CD14-positive monocyte (primary cell): Measurements from ENCODE around the gene ASCC3. TPM values are rescaled to one million over a fixed set of nuclear protein-coding genes. Genes with fewer than 3 reads are reported as not detected.

Experiments
- DNase-seq, 3 donors: peaks; one replicate each; pipeline ENCODE4 v3.0.0-alpha.2; 2011 to 2022
- H2AFZ ChIP-seq: 2 replicates; pipeline ENCODE4 v1.6.0; 2012; ENCODE audit warnings: mild to moderate bottlenecking, low read depth, low read length, inconsistent platforms; ENCODE audit not compliant: insufficient read depth, poor library complexity, severe bottlenecking
- H3K27ac ChIP-seq, 2 donors: 1 replicate in 1 of 2; 2 replicates in 1 of 2; pipeline ENCODE4 v1.5.1; 2012 to 2013; ENCODE audit warnings: low read length in 2 of 2, control low read depth in 1 of 2, inconsistent platforms in 1 of 2, low read depth in 1 of 2, mild to moderate bottlenecking in 1 of 2
- H3K27me3 ChIP-seq, 2 donors: one replicate each; pipeline versions ENCODE4 v1.6.0 to v1.6.1; 2011 to 2013; ENCODE audit warnings: low read length in 2 of 2; ENCODE audit not compliant: control insufficient read depth in 2 of 2, insufficient read depth in 2 of 2
- H3K36me3 ChIP-seq, 2 donors: replicated peaks in 1 of 2; 1 replicate in 1 of 2; 2 replicates in 1 of 2; pipeline versions ENCODE4 v1.5.1 to v1.6.1; 2012 to 2013; ENCODE audit warnings: low read length in 2 of 2, control low read depth in 1 of 2, inconsistent platforms in 1 of 2, mild to moderate bottlenecking in 1 of 2; ENCODE audit not compliant: insufficient read depth in 2 of 2, control insufficient read depth in 1 of 2
- H3K4me1 ChIP-seq, 2 donors: 1 replicate in 1 of 2; 2 replicates in 1 of 2; pipeline versions ENCODE4 v1.5.1 to v1.6.1; 2012 to 2013; ENCODE audit warnings: low read length in 2 of 2, control low read depth in 1 of 2, inconsistent platforms in 1 of 2, mild to moderate bottlenecking in 1 of 2, moderate library complexity in 1 of 2; ENCODE audit not compliant: insufficient read depth in 2 of 2, control insufficient read depth in 1 of 2
- H3K4me2 ChIP-seq: replicated peaks from 2 replicates; pipeline ENCODE3; 2012; ENCODE audit warnings: low read length, moderate library complexity, mild to moderate bottlenecking; ENCODE audit not compliant: poor library complexity, severe bottlenecking; ENCODE audit errors: extremely low read depth
- H3K4me3 ChIP-seq, 3 experiments: fragments of 200-600 bp in 1 of 3; sonication (generic) in 1 of 3; replicated peaks in 1 of 3; 1 replicate in 2 of 3; 2 replicates in 1 of 3; pipeline ENCODE4 v1.5.1; 2011 to 2013; ENCODE audit warnings: low read length in 3 of 3, mild to moderate bottlenecking in 3 of 3, control low read depth in 2 of 3, low read depth in 2 of 3, inconsistent platforms in 1 of 3, moderate library complexity in 1 of 3
- H3K79me2 ChIP-seq: 2 replicates; pipeline ENCODE4 v1.6.0; 2012; ENCODE audit warnings: mild to moderate bottlenecking, control low read depth, inconsistent platforms, low read length, moderate library complexity; ENCODE audit not compliant: insufficient read depth
- H3K9ac ChIP-seq: 2 replicates; pipeline ENCODE4 v1.6.0; 2017; ENCODE audit warnings: low read length, mild to moderate bottlenecking; ENCODE audit not compliant: insufficient read depth, poor library complexity, severe bottlenecking
- H3K9me3 ChIP-seq, 2 donors: replicated peaks in 1 of 2; 1 replicate in 1 of 2; 2 replicates in 1 of 2; pipeline versions ENCODE4 v1.5.1 to v1.6.1; 2012 to 2013; ENCODE audit warnings: low read length in 2 of 2, control low read depth in 1 of 2; ENCODE audit not compliant: control insufficient read depth in 1 of 2, insufficient read depth in 1 of 2
- H4K20me1 ChIP-seq: 2 replicates; pipeline ENCODE4 v1.6.0; 2012; ENCODE audit warnings: mild to moderate bottlenecking, low read length, control low read depth, moderate library complexity; ENCODE audit not compliant: insufficient read depth
- H3K27ac Mint-ChIP-seq, 7 donors: one replicate each; pipeline ENCODE4 v1.8.0; 2020; ENCODE audit warnings: mild to moderate bottlenecking in 7 of 7, mixed read lengths in 7 of 7, moderate library complexity in 6 of 7, inconsistent platforms in 2 of 7
- H3K27me3 Mint-ChIP-seq, 3 donors: one replicate each; pipeline ENCODE4 v1.8.0; 2021 to 2022; ENCODE audit warnings: low read depth in 3 of 3, mild to moderate bottlenecking in 3 of 3, mixed read lengths in 3 of 3, moderate library complexity in 3 of 3, inconsistent platforms in 1 of 3
- H3K36me3 Mint-ChIP-seq, 2 donors: one replicate each; pipeline ENCODE4 v1.8.0; 2020; ENCODE audit warnings: mixed read lengths in 2 of 2, inconsistent platforms in 1 of 2, mild to moderate bottlenecking in 1 of 2
- H3K4me1 Mint-ChIP-seq: one replicate; pipeline ENCODE4 v1.8.0; 2020; ENCODE audit warnings: mild to moderate bottlenecking, mixed read lengths
- H3K4me3 Mint-ChIP-seq, 2 donors: one replicate each; pipeline ENCODE4 v1.8.0; 2020; ENCODE audit warnings: mild to moderate bottlenecking in 2 of 2, mixed read lengths in 2 of 2, moderate library complexity in 1 of 2
- H3K9me3 Mint-ChIP-seq, 7 donors: one replicate each; pipeline ENCODE4 v1.8.0; 2020 to 2022; ENCODE audit warnings: mixed read lengths in 7 of 7, mild to moderate bottlenecking in 6 of 7, moderate library complexity in 6 of 7, inconsistent platforms in 2 of 7
- CTCF ChIP-seq: fragments of 200-600 bp; IDR thresholded peaks from one replicate; pipeline ENCODE4 v1.8.0; 2022; ENCODE audit warnings: antibody characterized with exemption, mild to moderate bottlenecking
- WGBS: methylation state at CpG from one replicate; pipeline ENCODE4 v1.1.5; 2013; ENCODE audit warnings: missing lambda C conversion rate; ENCODE audit not compliant: insufficient coverage; 5-methylcytosine and 5-hydroxymethylcytosine counted together
- intact Hi-C, 2 donors: fragments of 100-400 bp; cut with micrococcal nuclease; formaldehyde crosslinking; loops; one replicate each; pipeline versions ENCODE4 v1.15.0 to v1.15.1; 2023
- polyA plus RNA-seq, 3 donors: library from polyadenylated mRNA; depleted of rRNA in 1 of 3; unstranded in 2 of 3; stranded (reverse) in 1 of 3; fragments of 300-500 nt in 2 of 3; fragments of >200 nt in 1 of 3; fragmentation: Illumina TruSeq in 2 of 3; gene quantifications; 1 replicate in 2 of 3; 2 replicates in 1 of 3; pipeline ENCODE4 v1.2.3, GENCODE V29; 2012 to 2021

Gene ASCC3
- polyA plus RNA-seq, 3 donors, result 6.4 to 12.9 (median 10.6) TPM

- no peak overlapping the region for H3K27ac ChIP-seq
- no peak for TF ChIP-seq CTCF
- Mint-ChIP-seq H3K9me3 (peaks cover 6 to 27% (median 15%) of the 10 kb centered on the region in 7 donors), H3K36me3 (peaks cover 20 to 31% of the 10 kb centered on the region in 2 donors), H3K27me3 (no peaks in the 10 kb centered on the region), H3K4me1 (no peaks in the 10 kb centered on the region), H3K4me3 (no peak overlapping the region), H3K27ac (no peak overlapping the region)
- H3K4me3 ChIP-seq, result no peak overlapping the region
- H3K36me3 ChIP-seq, result no peaks in the 10 kb centered on the region
- 100% methylated on average over 2 of the region's 2 CpGs for WGBS
- H3K4me2 ChIP-seq, result no peak overlapping the region
- no peak overlapping the region for H3K9ac ChIP-seq
- no peaks in the 10 kb centered on the region for H4K20me1 ChIP-seq
- no peaks in the 10 kb centered on the region for H3K79me2 ChIP-seq
- H3K27me3 ChIP-seq, result no peaks in the 10 kb centered on the region
- DNase-seq, result no peak
- H2AFZ ChIP-seq, result no peak overlapping the region
- no peaks in the 10 kb centered on the region for H3K4me1 ChIP-seq
- peaks cover 7 to 12% of the 10 kb centered on the region in 2 donors for H3K9me3 ChIP-seq
- intact Hi-C loops, result no loop called here
Observed at GRCh38 chr6:100701728-100702127, 179.4 kb downstream of the ASCC3 start.

- H3K4me2 ChIP-seq, result no peak overlapping the region
- no peak for TF ChIP-seq CTCF
- intact Hi-C loops, result no loop called here
- H3K4me1 ChIP-seq, result no peaks in the 10 kb centered on the region
- no peak overlapping the region for H2AFZ ChIP-seq
- peaks cover 6 to 27% (median 15%) of the 10 kb centered on the region in 7 donors for H3K9me3 Mint-ChIP-seq
- no peaks in the 10 kb centered on the region for H3K79me2 ChIP-seq
- H3K27ac Mint-ChIP-seq, result no peak overlapping the region
- no peak overlapping the region for H3K4me3 Mint-ChIP-seq
- 95% methylated on average over 2 of the region's 3 CpGs for WGBS
- peaks cover 20 to 31% of the 10 kb centered on the region in 2 donors for H3K36me3 Mint-ChIP-seq
- DNase-seq, result no peak
- no peaks in the 10 kb centered on the region for H3K36me3 ChIP-seq
- peaks cover 7 to 12% of the 10 kb centered on the region in 2 donors for H3K9me3 ChIP-seq
- no peak overlapping the region for H3K27ac ChIP-seq
- no peaks in the 10 kb centered on the region for H3K27me3 Mint-ChIP-seq
- no peak overlapping the region for H3K4me3 ChIP-seq
- no peak overlapping the region for H3K9ac ChIP-seq
- no peaks in the 10 kb centered on the region for H3K4me1 Mint-ChIP-seq
- no peaks in the 10 kb centered on the region for H4K20me1 ChIP-seq
- no peaks in the 10 kb centered on the region for H3K27me3 ChIP-seq
Observed at GRCh38 chr6:100700009-100700408, 181.1 kb downstream of the ASCC3 start.
